K562 (cell line): Measurements from ENCODE around the gene CEP19. TPM values are rescaled to one million over a fixed set of nuclear protein-coding genes. Genes with fewer than 3 reads are reported as not detected.

ENCODE experiments used
- ATAC-seq: fragments of 200-7000 bp; cut with Tn5 transposase; 3 replicates; pipeline ENCODE4 v1.9.1; 2020; ENCODE audit warnings: moderate library complexity
- BruUV-seq: library from RNA; stranded (reverse); fragments of 400-500 nt; replicated peaks from 2 replicates; lab custom pipeline; 2021; lab: Mats Ljungman, UMichigan
- CTCF ChIA-PET: fragments of 300-600 bp; formaldehyde crosslinking; extraction: SDS; loops from one replicate; lab custom pipeline; 2021; ENCODE audit warnings: low intra/inter-chr PET ratio; lab: Yijun Ruan, JAX
- POLR2A ChIA-PET: fragments of 300-600, 350-650 bp; sonication (Branson Sonifier 250); formaldehyde crosslinking; extraction: SDS; loops from one replicate; lab custom pipeline; 2021; ENCODE audit warnings: antibody characterized with exemption, inconsistent platforms; lab: Yijun Ruan, JAX
- DNase-seq, 4 experiments: peaks; one replicate each; pipeline versions ENCODE4 v3.0.0 to v3.0.0-alpha.2; 2011 to 2018; ENCODE audit warnings: low spot score in 3 of 4, mixed read lengths in 3 of 4; ENCODE audit errors: extremely low read depth in 1 of 4
- FAIRE-seq: peaks from 2 replicates; lab custom pipeline; 2011; peaks lifted over from hg19 to GRCh38; lab: Jason Lieb, UNC
- H2AFZ ChIP-seq: 2 replicates; pipeline ENCODE4 v1.6.0; 2011; ENCODE audit warnings: low read depth, low read length, control low read depth, inconsistent platforms
- H3K27ac ChIP-seq: fragments of 200-600 bp; 3 replicates; pipeline ENCODE4 v1.8.0; 2011; ENCODE audit warnings: low read depth, mild to moderate bottlenecking, control low read depth, inconsistent platforms, low read length, moderate library complexity, mixed read lengths; ENCODE audit errors: extremely low read depth
- H3K27me3 ChIP-seq, 2 experiments: fragments of 300-600 bp in 1 of 2; 2 replicates in 1 of 2; 3 replicates in 1 of 2; pipeline versions ENCODE4 v1.6.0 to v1.8.0; 2011; ENCODE audit warnings: inconsistent platforms in 2 of 2, low read length in 2 of 2, mild to moderate bottlenecking in 1 of 2, mixed read lengths in 1 of 2, moderate library complexity in 1 of 2; ENCODE audit not compliant: control insufficient read depth in 2 of 2, insufficient read depth in 2 of 2
- H3K36me3 ChIP-seq: fragments of 300-600 bp; 3 replicates; pipeline ENCODE4 v1.8.0; 2011; ENCODE audit warnings: mild to moderate bottlenecking, low read length, inconsistent platforms; ENCODE audit not compliant: control insufficient read depth, insufficient read depth
- H3K4me1 ChIP-seq, 2 experiments: fragments of 200-600 bp in 1 of 2; replicated peaks in 1 of 2; 2 replicates in 1 of 2; 3 replicates in 1 of 2; pipeline versions ENCODE4 v1.5.1 to v1.8.0; 2011; ENCODE audit warnings: inconsistent platforms in 2 of 2, low read length in 2 of 2, mild to moderate bottlenecking in 1 of 2, mixed read lengths in 1 of 2, moderate library complexity in 1 of 2; ENCODE audit not compliant: control insufficient read depth in 2 of 2, insufficient read depth in 2 of 2
- H3K4me2 ChIP-seq: 2 replicates; pipeline ENCODE4 v1.6.1; 2011; ENCODE audit warnings: low read length, control low read depth, inconsistent platforms, mixed read lengths; ENCODE audit not compliant: insufficient read depth
- H3K4me3 ChIP-seq: fragments of 200-600 bp; sonication (generic), shearing (Covaris generic); 2 replicates; pipeline ENCODE4 v1.5.1; 2016; ENCODE audit warnings: control low read depth, inconsistent platforms
- H3K79me2 ChIP-seq: fragments of 200-600 bp; 3 replicates; pipeline ENCODE4 v1.8.0; 2011; ENCODE audit warnings: low read length, inconsistent platforms; ENCODE audit not compliant: control insufficient read depth, insufficient read depth
- H3K9ac ChIP-seq, 2 experiments: 2 replicates each; pipeline versions ENCODE4 v1.6.0 to v1.6.1; 2011; ENCODE audit warnings: low read depth in 2 of 2, low read length in 2 of 2, control low read depth in 1 of 2, inconsistent platforms in 1 of 2, mild to moderate bottlenecking in 1 of 2, mixed read lengths in 1 of 2; ENCODE audit not compliant: insufficient read depth in 1 of 2
- H3K9me1 ChIP-seq: one replicate; pipeline ENCODE4 v1.6.0; 2011; ENCODE audit warnings: inconsistent platforms, mild to moderate bottlenecking, low read length, moderate library complexity; ENCODE audit not compliant: control insufficient read depth, insufficient read depth
- H3K9me3 ChIP-seq: replicated peaks from 2 replicates; pipeline ENCODE4 v1.5.1; 2011; ENCODE audit warnings: low read depth, low read length, inconsistent platforms; ENCODE audit not compliant: control insufficient read depth, insufficient read depth
- H4K20me1 ChIP-seq: replicated peaks from 2 replicates; pipeline ENCODE4 v1.6.1; 2011; ENCODE audit warnings: low read length, inconsistent platforms, mixed read lengths; ENCODE audit not compliant: control insufficient read depth, insufficient read depth
- BRD4 ChIP-seq: fragments of 200-600 bp; sonication (generic); IDR thresholded peaks from 2 replicates; pipeline ENCODE4 v1.6.1; 2017; ENCODE audit warnings: inconsistent platforms
- ESRRB ChIP-seq: fragments of 250-450 bp; sonication (Bioruptor Pico); IDR thresholded peaks from 2 replicates; pipeline ENCODE4 v1.5.0; 2020; ENCODE audit warnings: mild to moderate bottlenecking, moderate library complexity, borderline replicate concordance
- GMEB1 ChIP-seq: fragments of 250-450 bp; sonication (Bioruptor Pico); IDR thresholded peaks from 2 replicates; pipeline ENCODE4 v1.4.0; 2020; ENCODE audit warnings: mild to moderate bottlenecking
- HDAC1 ChIP-seq, 2 experiments: fragments of 450-650 bp; IDR thresholded peaks; 2 replicates each; pipeline ENCODE4 v1.6.1; 2016 to 2017; ENCODE audit warnings: inconsistent platforms in 1 of 2, mild to moderate bottlenecking in 1 of 2, moderate library complexity in 1 of 2
- KDM1A ChIP-seq, 2 experiments: fragments of 450-650 bp; IDR thresholded peaks; 2 replicates each; pipeline ENCODE4 v1.6.1; 2016; ENCODE audit warnings: mild to moderate bottlenecking in 2 of 2
- POLR2A ChIP-seq: fragments of 450-650 bp; conservative IDR thresholded peaks from 2 replicates; pipeline ENCODE4 v1.6.1; 2016
- SNIP1 ChIP-seq: fragments of 450-650 bp; IDR thresholded peaks from 2 replicates; pipeline ENCODE4 v1.7.1; 2017; ENCODE audit warnings: low read depth, mild to moderate bottlenecking
- SP2 ChIP-seq: IDR thresholded peaks from 2 replicates; pipeline ENCODE4 v1.6.1; 2011; ENCODE audit warnings: mild to moderate bottlenecking, low read depth, low read length, moderate library complexity; ENCODE audit not compliant: poor library complexity, severe bottlenecking; ENCODE audit errors: extremely low read depth
- ZBTB9 ChIP-seq: fragments of 450-650 bp; formaldehyde crosslinking; IDR thresholded peaks from 2 replicates; pipeline ENCODE4 v1.4.0; 2020; ENCODE audit warnings: mild to moderate bottlenecking, moderate library complexity
- ZNF3 ChIP-seq: fragments of 250-450 bp; sonication (Bioruptor Pico); IDR thresholded peaks from 2 replicates; pipeline ENCODE4 v1.5.0; 2021; ENCODE audit warnings: mild to moderate bottlenecking, moderate library complexity
- ZNF408 ChIP-seq: fragments of 250-450 bp; sonication (Bioruptor Pico); IDR thresholded peaks from 2 replicates; pipeline ENCODE4 v1.4.0; 2020; ENCODE audit warnings: low read depth, mild to moderate bottlenecking, moderate library complexity
- ZNF512 ChIP-seq: IDR thresholded peaks from 2 replicates; pipeline ENCODE4 v1.6.1; 2016; ENCODE audit warnings: missing genetic modification characterization, missing compliant biosample characterization
- WGBS: fragments of 100-300 bp; shearing (Covaris generic); methylation state at CpG from one replicate; pipeline ENCODE4 v1.1.6; 2016; ENCODE audit warnings: low coverage, mixed read lengths; ENCODE audit not compliant: insufficient coverage; ENCODE audit errors: missing lambda C conversion rate; 5-methylcytosine and 5-hydroxymethylcytosine counted together
- in situ Hi-C: fragments of 300-500 bp; cut with MboI; formaldehyde crosslinking; loops from 4 replicates; pipeline ENCODE4 v1.15.0; 2018; ENCODE audit warnings: inconsistent platforms, mixed read lengths
- intact Hi-C: fragments of 100-400 bp; cut with micrococcal nuclease; formaldehyde crosslinking; loops from 2 replicates; pipeline ENCODE4 v1.14.2; 2022
- polyA plus RNA-seq, 8 experiments: library from polyadenylated mRNA; depleted of rRNA in 4 of 8; stranded (reverse) in 5 of 8; unstranded in 3 of 8; fragments of >200 nt; fragmentation: Nextera tagmentation in 2 of 8; fragmentation: Illumina TruSeq in 1 of 8; extraction: Ambion mirVana in 2 of 8; extraction: Trizol in 1 of 8; gene quantifications; 2 replicates each; pipeline versions ENCODE4 v1.2.1 to v1.2.3, GENCODE V29; 2011 to 2014; ENCODE audit warnings: inconsistent platforms in 1 of 8, missing spikeins in 1 of 8
- total RNA-seq, 7 experiments: library from RNA; depleted of rRNA in 6 of 7; stranded (reverse); fragments of >200 nt in 6 of 7; fragmentation: Illumina TruSeq in 2 of 7; extraction: Trizol in 2 of 7; gene quantifications; 2 replicates each; pipeline versions ENCODE4 v1.2.1 to v1.2.3, GENCODE V29; 2011 to 2021; ENCODE audit warnings: low replicate concordance in 1 of 7
- TF ChIP-seq, protein P1 (sequence below): IDR thresholded peaks from 3 replicates; pipeline ENCODE4 v1.6.1; 2011; ENCODE audit warnings: borderline replicate concordance, mild to moderate bottlenecking, moderate library complexity; ENCODE audit not compliant: insufficient read length; ENCODE audit errors: extremely low read depth

CEP19 gene
- total and polyA plus RNA-seq, 9 of the 15 experiments (the other 6 are each of a cell fraction or from before 2014, with no cell fraction given): 2.5 to 4.5 (median 3.7) TPM

DNA sequence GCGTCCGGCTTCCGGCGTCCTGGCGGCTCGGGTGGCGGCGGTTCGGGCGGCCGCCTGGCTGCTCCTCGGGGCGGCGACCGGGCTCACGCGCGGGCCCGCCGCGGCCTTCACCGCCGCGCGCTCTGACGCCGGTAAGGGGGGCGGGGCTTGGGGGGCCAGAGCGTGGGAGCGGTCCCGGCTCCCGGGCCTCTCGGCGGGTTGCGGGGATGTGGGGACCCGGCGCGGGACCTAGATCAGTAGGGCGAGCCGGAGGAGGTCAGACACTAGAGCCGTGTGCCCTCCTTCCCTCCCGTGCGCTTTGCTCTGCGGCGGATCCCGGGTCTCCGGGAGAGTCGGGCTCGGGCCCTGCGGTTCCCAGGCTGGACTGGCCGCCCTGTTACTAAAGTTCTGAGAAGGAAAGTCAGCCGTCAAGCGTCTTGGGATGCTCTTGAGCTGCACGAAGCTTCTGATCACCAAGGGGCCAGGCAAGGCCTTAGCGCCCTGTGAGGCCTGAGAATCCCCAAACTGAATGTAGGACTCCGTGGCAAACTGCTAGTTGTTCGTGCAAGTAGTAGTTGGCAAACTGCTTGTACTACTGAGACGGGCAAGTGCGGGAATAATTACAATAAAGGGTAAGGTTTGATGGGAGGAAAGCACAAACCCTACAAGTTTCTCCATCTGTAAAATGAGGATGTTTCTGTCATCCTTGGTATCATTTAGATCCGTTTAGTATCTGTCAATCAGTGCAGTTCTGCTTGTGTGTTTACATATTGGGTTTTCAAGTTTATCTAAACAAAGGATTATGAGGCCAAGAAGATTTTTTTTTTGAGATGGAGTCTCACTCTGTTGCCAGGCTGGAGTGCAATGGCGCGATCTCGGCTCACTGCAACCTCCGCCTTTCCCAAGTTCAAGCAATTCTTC, 714 bp upstream of the CEP19 start:
- Histone ChIP-seq H3K9me1 (no peaks in the 10 kb centered on the region), H3K4me3 (peak overlapping the region; percentile 58), H2AFZ (peak overlapping the region; percentile 85), H3K9ac (peak overlapping the region; percentile 69 to 99), H3K27me3 (no peaks in the 10 kb centered on the region), H3K4me1 (peaks cover 10 to 21% of the 10 kb centered on the region in 2 experiments), H3K36me3 (no peaks in the 10 kb centered on the region), H3K79me2 (peaks cover 10% of the 10 kb centered on the region), H3K9me3 (no peaks in the 10 kb centered on the region), H4K20me1 (no peaks in the 10 kb centered on the region), H3K27ac (peak overlapping the region; percentile 70), H3K4me2 (peak overlapping the region; percentile 94)
- in situ Hi-C loops: no loop called here
- peak in 2 of 4 experiments; percentile 85 for DNase-seq
- peak; percentile 37 for FAIRE-seq
- ChIA-PET POLR2A (interaction anchor here (0.6 to 1.6 kb wide), 5 partner anchors 13 to 994 kb away, joined by 3 to 6 read pairs (median 3); partner anchors contain the start of gene PAK2), CTCF (no interaction called here)
- TSS peak; percentile 80 for BruUV-seq
- peak; percentile 82 for ATAC-seq
- WGBS: 7% methylated on average over 52 of the region's 64 CpGs
- intact Hi-C loops: loop anchor here (10.0 kb wide), 1 partner anchor 232 kb away; the partner anchor contains the start of gene NCBP2
- no peak for TF ChIP-seq POLR2A
- TF ChIP-seq ESRRB (CRISPR knock-in tag): no peak
- no peak for TF ChIP-seq HDAC1 (IDR thresholded peaks at IDR 0.05)
- TF ChIP-seq, protein P1, sequence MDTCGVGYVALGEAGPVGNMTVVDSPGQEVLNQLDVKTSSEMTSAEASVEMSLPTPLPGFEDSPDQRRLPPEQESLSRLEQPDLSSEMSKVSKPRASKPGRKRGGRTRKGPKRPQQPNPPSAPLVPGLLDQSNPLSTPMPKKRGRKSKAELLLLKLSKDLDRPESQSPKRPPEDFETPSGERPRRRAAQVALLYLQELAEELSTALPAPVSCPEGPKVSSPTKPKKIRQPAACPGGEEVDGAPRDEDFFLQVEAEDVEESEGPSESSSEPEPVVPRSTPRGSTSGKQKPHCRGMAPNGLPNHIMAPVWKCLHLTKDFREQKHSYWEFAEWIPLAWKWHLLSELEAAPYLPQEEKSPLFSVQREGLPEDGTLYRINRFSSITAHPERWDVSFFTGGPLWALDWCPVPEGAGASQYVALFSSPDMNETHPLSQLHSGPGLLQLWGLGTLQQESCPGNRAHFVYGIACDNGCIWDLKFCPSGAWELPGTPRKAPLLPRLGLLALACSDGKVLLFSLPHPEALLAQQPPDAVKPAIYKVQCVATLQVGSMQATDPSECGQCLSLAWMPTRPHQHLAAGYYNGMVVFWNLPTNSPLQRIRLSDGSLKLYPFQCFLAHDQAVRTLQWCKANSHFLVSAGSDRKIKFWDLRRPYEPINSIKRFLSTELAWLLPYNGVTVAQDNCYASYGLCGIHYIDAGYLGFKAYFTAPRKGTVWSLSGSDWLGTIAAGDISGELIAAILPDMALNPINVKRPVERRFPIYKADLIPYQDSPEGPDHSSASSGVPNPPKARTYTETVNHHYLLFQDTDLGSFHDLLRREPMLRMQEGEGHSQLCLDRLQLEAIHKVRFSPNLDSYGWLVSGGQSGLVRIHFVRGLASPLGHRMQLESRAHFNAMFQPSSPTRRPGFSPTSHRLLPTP: no peak
- no peak for TF ChIP-seq GMEB1 (CRISPR knock-in tag)
- no peak for TF ChIP-seq SP2
- TF ChIP-seq KDM1A (IDR thresholded peaks at IDR 0.05): peak in 1 of 2 experiments; percentile 12; a peak in 1 of 4 replicates
- TF ChIP-seq ZNF3 (CRISPR knock-in tag): no peak
- no peak for TF ChIP-seq SNIP1
- no peak for TF ChIP-seq BRD4
- no peak for TF ChIP-seq ZBTB9 (CRISPR knock-in tag)
- TF ChIP-seq ZNF512 (tag): no peak
- TF ChIP-seq ZNF408 (CRISPR knock-in tag): no peak
